Hypothalamus (tissue), 51 donors: ENCODE data around the gene KLC1.

Source experiments
- DNase-seq, 51 donors: peaks; one replicate each; lab custom pipeline; 2025; lab: John Stamatoyannopoulos, UW

Gene KLC1

GRCh38 chr14:103702095-103702494 is 73.1 kb downstream of the KLC1 start:
- no peak for DNase-seq

GRCh38 chr14:103702497-103703432 is 73.8 kb downstream of the KLC1 start:
- no peak for DNase-seq

- DNase-seq: no peak
Observed at GRCh38 chr14:103703433-103704385, 74.7 kb downstream of the KLC1 start.

- DNase-seq: no peak
Observed at GRCh38 chr14:103704708-103705107, 75.7 kb downstream of the KLC1 start.

GRCh38 chr14:103705118-103705503 is 76.1 kb downstream of the KLC1 start:
- no peak for DNase-seq

- DNase-seq: no peak
Observed at GRCh38 chr14:103705504-103706284, 76.7 kb downstream of the KLC1 start.

- no peak for DNase-seq
Observed at GRCh38 chr14:103706551-103707328, 77.7 kb downstream of the KLC1 start.

GRCh38 chr14:103707329-103708263 is 78.6 kb downstream of the KLC1 start:
- no peak for DNase-seq

GRCh38 chr14:103708750-103709187 is 79.8 kb downstream of the KLC1 start:
- DNase-seq: peak in 24 of 51 donors; percentile 9 to 60 (median 45)

- no peak for DNase-seq
Observed at GRCh38 chr14:103709814-103710213, 80.8 kb downstream of the KLC1 start.

GRCh38 chr14:103710771-103711377 is 81.9 kb downstream of the KLC1 start:
- peak in 1 of 51 donors; percentile 24 for DNase-seq

GRCh38 chr14:103711516-103712431 is 82.8 kb downstream of the KLC1 start:
- DNase-seq: peak in 32 of 51 donors; percentile 21 to 82 (median 62)

GRCh38 chr14:103712633-103713247 is 83.7 kb downstream of the KLC1 start:
- DNase-seq: peak in 1 of 51 donors; percentile 50

GRCh38 chr14:103713304-103714062 is 84.5 kb downstream of the KLC1 start:
- DNase-seq: no peak

GRCh38 chr14:103714063-103714724 is 85.2 kb downstream of the KLC1 start:
- DNase-seq: no peak
